Measurements from ENCODE around the gene JARID2. TPM values are rescaled to one million over a fixed set of nuclear protein-coding genes. Genes with fewer than 3 reads are reported as not detected.

Gene JARID2
- total RNA-seq, 1 experiment from 2014 or later, result 0.56 TPM

- DNase-seq, result no peak
- H3K4me3 ChIP-seq, result no peak overlapping the region
- no peaks in the 10 kb centered on the region for H3K9me3 ChIP-seq
- H3K36me3 ChIP-seq, result no peaks in the 10 kb centered on the region
- H3K27me3 ChIP-seq, result no peaks in the 10 kb centered on the region
Observed at GRCh38 chr6:15512126-15512525, 266.3 kb downstream of the JARID2 start.

- H3K36me3 ChIP-seq, result no peaks in the 10 kb centered on the region
Observed at GRCh38 chr6:15512721-15513120, 266.9 kb downstream of the JARID2 start.

GRCh38 chr6:15513131-15513771, 267.4 kb downstream of the JARID2 start:
- no peak for DNase-seq
- no peaks in the 10 kb centered on the region for H3K27me3 ChIP-seq
- no peak overlapping the region for H3K4me3 ChIP-seq
- H3K9me3 ChIP-seq, result no peaks in the 10 kb centered on the region
- no peaks in the 10 kb centered on the region for H3K36me3 ChIP-seq

More at GRCh38 chr6:15512721-15513120, 266.9 kb downstream of the JARID2 start:
- Histone ChIP-seq H3K27me3 (no peaks in the 10 kb centered on the region), H3K4me3 (no peak overlapping the region), H3K9me3 (no peaks in the 10 kb centered on the region)
- no peak for DNase-seq

GRCh38 chr6:15513801-15514711, 268.2 kb downstream of the JARID2 start:
- no peak for DNase-seq
- no peaks in the 10 kb centered on the region for H3K9me3 ChIP-seq
- H3K4me3 ChIP-seq, result no peak overlapping the region
- no peaks in the 10 kb centered on the region for H3K36me3 ChIP-seq
- H3K27me3 ChIP-seq, result no peaks in the 10 kb centered on the region

- H3K27me3 ChIP-seq, result no peaks in the 10 kb centered on the region
- H3K9me3 ChIP-seq, result no peaks in the 10 kb centered on the region
- DNase-seq, result no peak
- H3K4me3 ChIP-seq, result no peak overlapping the region
- H3K36me3 ChIP-seq, result no peaks in the 10 kb centered on the region
Observed at GRCh38 chr6:15515226-15515625, 269.4 kb downstream of the JARID2 start.

- Histone ChIP-seq H3K36me3 (no peaks in the 10 kb centered on the region), H3K4me3 (no peak overlapping the region), H3K27me3 (no peaks in the 10 kb centered on the region), H3K9me3 (no peaks in the 10 kb centered on the region)
- no peak for DNase-seq
Observed at GRCh38 chr6:15515660-15516375, 269.9 kb downstream of the JARID2 start.

- DNase-seq, result no peak
- Histone ChIP-seq H3K36me3 (no peaks in the 10 kb centered on the region), H3K27me3 (no peaks in the 10 kb centered on the region), H3K9me3 (no peaks in the 10 kb centered on the region), H3K4me3 (no peak overlapping the region)
Observed at GRCh38 chr6:15516378-15516777, 270.5 kb downstream of the JARID2 start.

- no peaks in the 10 kb centered on the region for H3K36me3 ChIP-seq
- H3K4me3 ChIP-seq, result no peak overlapping the region
- no peaks in the 10 kb centered on the region for H3K27me3 ChIP-seq
- no peak for DNase-seq
- H3K9me3 ChIP-seq, result no peaks in the 10 kb centered on the region
Observed at GRCh38 chr6:15516923-15517560, 271.2 kb downstream of the JARID2 start.

GRCh38 chr6:15517600-15517999, 271.7 kb downstream of the JARID2 start:
- DNase-seq, result no peak
- Histone ChIP-seq H3K36me3 (no peaks in the 10 kb centered on the region), H3K27me3 (no peaks in the 10 kb centered on the region), H3K4me3 (no peak overlapping the region), H3K9me3 (no peaks in the 10 kb centered on the region)

GRCh38 chr6:15518057-15518456, 272.2 kb downstream of the JARID2 start:
- Histone ChIP-seq H3K4me3 (no peak overlapping the region), H3K27me3 (no peaks in the 10 kb centered on the region), H3K36me3 (no peaks in the 10 kb centered on the region), H3K9me3 (no peaks in the 10 kb centered on the region)
- no peak for DNase-seq

GRCh38 chr6:15518878-15519277, 273.0 kb downstream of the JARID2 start:
- no peaks in the 10 kb centered on the region for H3K36me3 ChIP-seq
- no peak for DNase-seq

GRCh38 chr6:15519681-15520080, 273.8 kb downstream of the JARID2 start:
- Histone ChIP-seq H3K9me3 (no peaks in the 10 kb centered on the region), H3K27me3 (no peaks in the 10 kb centered on the region), H3K36me3 (no peaks in the 10 kb centered on the region), H3K4me3 (no peak overlapping the region)
- DNase-seq, result no peak

More at GRCh38 chr6:15518878-15519277, 273.0 kb downstream of the JARID2 start:
- no peaks in the 10 kb centered on the region for H3K9me3 ChIP-seq
- H3K4me3 ChIP-seq, result no peak overlapping the region
- H3K27me3 ChIP-seq, result no peaks in the 10 kb centered on the region

GRCh38 chr6:15520626-15521203, 274.8 kb downstream of the JARID2 start:
- no peak for DNase-seq
- no peaks in the 10 kb centered on the region for H3K27me3 ChIP-seq
- no peaks in the 10 kb centered on the region for H3K9me3 ChIP-seq
- H3K36me3 ChIP-seq, result no peaks in the 10 kb centered on the region
- no peak overlapping the region for H3K4me3 ChIP-seq

- no peak overlapping the region for H3K4me3 ChIP-seq
- DNase-seq, result no peak
Observed at GRCh38 chr6:15521582-15521981, 275.7 kb downstream of the JARID2 start.

GRCh38 chr6:15522026-15522425, 276.2 kb downstream of the JARID2 start:
- Histone ChIP-seq H3K36me3 (no peaks in the 10 kb centered on the region), H3K4me3 (no peak overlapping the region)

More at GRCh38 chr6:15521582-15521981, 275.7 kb downstream of the JARID2 start:
- no peaks in the 10 kb centered on the region for H3K9me3 ChIP-seq
- H3K36me3 ChIP-seq, result no peaks in the 10 kb centered on the region
- H3K27me3 ChIP-seq, result no peaks in the 10 kb centered on the region

GRCh38 chr6:15522427-15522826, 276.6 kb downstream of the JARID2 start:
- no peaks in the 10 kb centered on the region for H3K36me3 ChIP-seq
- no peak overlapping the region for H3K4me3 ChIP-seq
- no peaks in the 10 kb centered on the region for H3K9me3 ChIP-seq
- no peaks in the 10 kb centered on the region for H3K27me3 ChIP-seq
- DNase-seq, result no peak

More at GRCh38 chr6:15522026-15522425, 276.2 kb downstream of the JARID2 start:
- Histone ChIP-seq H3K27me3 (no peaks in the 10 kb centered on the region), H3K9me3 (no peaks in the 10 kb centered on the region)
- DNase-seq, result no peak

Measured in MG63 (cell line).